Neutrophil (primary cell): ENCODE measurements around the gene CUL3.

Experiments
- H3K27ac ChIP-seq: fragments of 200-600 bp; sonication (generic); 2 replicates; pipeline ENCODE4 v1.5.1; 2016; ENCODE audit warnings: mild to moderate bottlenecking, moderate library complexity
- H3K27me3 ChIP-seq: fragments of 200-600 bp; sonication (generic); 2 replicates; pipeline ENCODE4 v1.6.0; 2016; ENCODE audit warnings: mild to moderate bottlenecking
- H3K36me3 ChIP-seq: fragments of 200-600 bp; sonication (generic); 2 replicates; pipeline ENCODE4 v1.5.1; 2017
- H3K4me1 ChIP-seq, 2 experiments: fragments of 200-600 bp in 1 of 2; sonication (generic) in 1 of 2; 1 replicate in 1 of 2; 2 replicates in 1 of 2; pipeline versions ENCODE4 v1.5.1 to v1.6.1; 2013 to 2016; ENCODE audit warnings: low read depth in 1 of 2, low read length in 1 of 2, mild to moderate bottlenecking in 1 of 2, moderate library complexity in 1 of 2; ENCODE audit not compliant: control insufficient read depth in 1 of 2, insufficient read depth in 1 of 2
- H3K4me3 ChIP-seq, 2 experiments: fragments of 200-600 bp in 1 of 2; sonication (generic) in 1 of 2; 1 replicate in 1 of 2; 2 replicates in 1 of 2; pipeline ENCODE4 v1.5.1; 2013 to 2016; ENCODE audit warnings: low read depth in 1 of 2, low read length in 1 of 2, mild to moderate bottlenecking in 1 of 2, moderate library complexity in 1 of 2
- H3K9me3 ChIP-seq: fragments of 200-600 bp; sonication (generic); 2 replicates; pipeline ENCODE4 v1.5.1; 2016
- TF ChIP-seq, protein P1 (sequence below): fragments of 200-600 bp; sonication (generic); IDR thresholded peaks from 2 replicates; pipeline ENCODE4 v1.5.1; 2016; ENCODE audit warnings: antibody characterized with exemption

The CUL3 gene

GRCh38 chr2:224472827-224473226 lies 112.3 kb downstream of the CUL3 start:
- TF ChIP-seq, protein P1, sequence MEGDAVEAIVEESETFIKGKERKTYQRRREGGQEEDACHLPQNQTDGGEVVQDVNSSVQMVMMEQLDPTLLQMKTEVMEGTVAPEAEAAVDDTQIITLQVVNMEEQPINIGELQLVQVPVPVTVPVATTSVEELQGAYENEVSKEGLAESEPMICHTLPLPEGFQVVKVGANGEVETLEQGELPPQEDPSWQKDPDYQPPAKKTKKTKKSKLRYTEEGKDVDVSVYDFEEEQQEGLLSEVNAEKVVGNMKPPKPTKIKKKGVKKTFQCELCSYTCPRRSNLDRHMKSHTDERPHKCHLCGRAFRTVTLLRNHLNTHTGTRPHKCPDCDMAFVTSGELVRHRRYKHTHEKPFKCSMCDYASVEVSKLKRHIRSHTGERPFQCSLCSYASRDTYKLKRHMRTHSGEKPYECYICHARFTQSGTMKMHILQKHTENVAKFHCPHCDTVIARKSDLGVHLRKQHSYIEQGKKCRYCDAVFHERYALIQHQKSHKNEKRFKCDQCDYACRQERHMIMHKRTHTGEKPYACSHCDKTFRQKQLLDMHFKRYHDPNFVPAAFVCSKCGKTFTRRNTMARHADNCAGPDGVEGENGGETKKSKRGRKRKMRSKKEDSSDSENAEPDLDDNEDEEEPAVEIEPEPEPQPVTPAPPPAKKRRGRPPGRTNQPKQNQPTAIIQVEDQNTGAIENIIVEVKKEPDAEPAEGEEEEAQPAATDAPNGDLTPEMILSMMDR, result no peak
- Histone ChIP-seq H3K4me1 (no peaks in the 10 kb centered on the region), H3K36me3 (peaks cover 56% of the 10 kb centered on the region), H3K4me3 (no peak overlapping the region), H3K27ac (no peak overlapping the region), H3K9me3 (no peaks in the 10 kb centered on the region), H3K27me3 (no peaks in the 10 kb centered on the region)

- H3K27ac ChIP-seq, result no peak overlapping the region
- H3K4me3 ChIP-seq, result no peak overlapping the region
- H3K9me3 ChIP-seq, result no peaks in the 10 kb centered on the region
- no peaks in the 10 kb centered on the region for H3K27me3 ChIP-seq
- H3K36me3 ChIP-seq, result peaks cover 49% of the 10 kb centered on the region
- H3K4me1 ChIP-seq, result no peaks in the 10 kb centered on the region
- TF ChIP-seq, protein P1, result no peak
Observed at GRCh38 chr2:224472137-224472536, 113.0 kb downstream of the CUL3 start.

DNA sequence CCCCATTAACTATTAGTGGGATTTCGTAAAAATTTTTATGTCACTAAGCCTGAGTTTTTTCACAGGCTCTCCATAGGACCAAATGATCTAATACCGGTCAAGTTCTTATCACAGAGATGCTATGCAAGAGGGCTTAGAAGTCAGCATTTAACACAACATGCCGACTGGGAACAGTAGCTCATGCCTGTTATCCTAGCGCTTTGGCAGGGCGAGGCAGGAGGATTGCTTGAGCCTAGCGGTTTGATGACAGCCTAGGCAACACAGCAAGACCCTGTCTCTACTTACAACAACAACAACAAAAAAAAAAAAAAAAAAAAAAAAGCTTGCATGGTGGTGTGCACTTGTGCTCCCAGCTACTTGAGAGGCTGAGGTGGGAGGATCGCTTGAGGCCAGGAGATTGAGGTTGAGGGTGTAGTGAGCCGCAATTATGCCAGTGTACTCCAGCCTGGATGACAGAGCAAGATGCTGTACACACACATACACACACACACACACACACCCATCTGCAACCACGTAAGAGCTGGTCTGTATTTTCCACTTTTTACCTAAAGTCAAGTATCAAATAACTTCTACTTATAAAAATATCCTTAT lies 115.7 kb downstream of the CUL3 start:
- Histone ChIP-seq H3K4me1 (no peaks in the 10 kb centered on the region), H3K27ac (no peak overlapping the region), H3K4me3 (no peak overlapping the region), H3K9me3 (no peaks in the 10 kb centered on the region), H3K36me3 (peaks cover 22% of the 10 kb centered on the region), H3K27me3 (no peaks in the 10 kb centered on the region)
- TF ChIP-seq, protein P1, result no peak

- TF ChIP-seq, protein P1, result no peak
- Histone ChIP-seq H3K4me3 (no peak overlapping the region), H3K9me3 (no peaks in the 10 kb centered on the region), H3K36me3 (no peaks in the 10 kb centered on the region), H3K27ac (no peak overlapping the region), H3K27me3 (no peaks in the 10 kb centered on the region), H3K4me1 (no peaks in the 10 kb centered on the region)
Observed at GRCh38 chr2:224466304-224466895, 118.8 kb downstream of the CUL3 start.

DNA sequence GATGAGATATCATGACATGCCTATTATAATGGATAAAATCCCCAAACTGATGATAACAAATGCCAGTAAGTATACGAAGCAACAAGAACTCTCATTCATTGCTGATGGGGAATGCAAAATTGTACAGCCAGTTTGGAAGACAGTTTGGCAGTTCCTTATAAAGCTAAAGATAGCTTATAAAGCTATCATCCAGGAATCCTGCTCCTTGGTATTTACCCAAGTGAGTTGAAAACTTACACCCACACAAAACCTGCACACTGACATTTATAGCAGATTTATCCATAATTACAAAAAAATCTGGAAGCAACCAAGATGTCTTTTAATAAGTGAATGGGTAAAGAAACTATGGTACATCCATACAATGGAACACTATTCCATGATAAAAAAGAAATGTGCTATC lies 123.8 kb downstream of the CUL3 start:
- H3K27ac ChIP-seq, result no peak overlapping the region

More for the DNA sequence above, 123.8 kb downstream of the CUL3 start:
- H3K9me3 ChIP-seq, result no peaks in the 10 kb centered on the region
- TF ChIP-seq, protein P1, result no peak
- no peaks in the 10 kb centered on the region for H3K27me3 ChIP-seq
- no peak overlapping the region for H3K4me3 ChIP-seq
- H3K4me1 ChIP-seq, result no peaks in the 10 kb centered on the region
- no peaks in the 10 kb centered on the region for H3K36me3 ChIP-seq
